H1 (cell line): Measurements from ENCODE around the gene HTD2.

Experiments used
- GTF2F1 ChIP-seq: IDR thresholded peaks from 2 replicates; pipeline ENCODE4 v1.6.1; 2012; ENCODE audit warnings: low read depth, low read length, improper control_type of control experiment, borderline replicate concordance
- JUND ChIP-seq: IDR thresholded peaks from 2 replicates; pipeline ENCODE4 v1.6.1; 2011; ENCODE audit warnings: mild to moderate bottlenecking, improper control_type of control experiment, low read length
- POLR2A ChIP-seq, 2 experiments: IDR thresholded peaks; 1 replicate in 1 of 2; 2 replicates in 1 of 2; pipeline ENCODE4 v1.6.1; 2011; ENCODE audit warnings: low read depth in 2 of 2, low read length in 2 of 2, mild to moderate bottlenecking in 2 of 2; ENCODE audit errors: control extremely low read depth in 1 of 2
- YY1 ChIP-seq: IDR thresholded peaks from 2 replicates; pipeline ENCODE4 v1.6.1; 2011; ENCODE audit warnings: low read depth, mild to moderate bottlenecking, low read length

GRCh38 chr3:58274027-58274614 lies 32.2 kb upstream of the HTD2 start:
- TF ChIP-seq POLR2A (IDR thresholded peaks at IDR 0.05; ENCODE audit: control extremely low read depth in 1 of 2, low read depth in 2 of 2, low read length in 2 of 2) (no peak), YY1 (no peak), GTF2F1 (no peak), JUND (no peak)
